ENCODE data around the gene TUBB1. TPM values are rescaled to one million over a fixed set of nuclear protein-coding genes. Genes with fewer than 3 reads are reported as not detected.
A peak's percentile ranks its signal among the peaks of the same experiment; 100 is the strongest.

The TUBB1 gene
- total and polyA plus RNA-seq, 2 of the 13 experiments (the other 11 are each of a cell fraction or from before 2014, with no cell fraction given) = 0.11 to 57.6 TPM

DNA sequence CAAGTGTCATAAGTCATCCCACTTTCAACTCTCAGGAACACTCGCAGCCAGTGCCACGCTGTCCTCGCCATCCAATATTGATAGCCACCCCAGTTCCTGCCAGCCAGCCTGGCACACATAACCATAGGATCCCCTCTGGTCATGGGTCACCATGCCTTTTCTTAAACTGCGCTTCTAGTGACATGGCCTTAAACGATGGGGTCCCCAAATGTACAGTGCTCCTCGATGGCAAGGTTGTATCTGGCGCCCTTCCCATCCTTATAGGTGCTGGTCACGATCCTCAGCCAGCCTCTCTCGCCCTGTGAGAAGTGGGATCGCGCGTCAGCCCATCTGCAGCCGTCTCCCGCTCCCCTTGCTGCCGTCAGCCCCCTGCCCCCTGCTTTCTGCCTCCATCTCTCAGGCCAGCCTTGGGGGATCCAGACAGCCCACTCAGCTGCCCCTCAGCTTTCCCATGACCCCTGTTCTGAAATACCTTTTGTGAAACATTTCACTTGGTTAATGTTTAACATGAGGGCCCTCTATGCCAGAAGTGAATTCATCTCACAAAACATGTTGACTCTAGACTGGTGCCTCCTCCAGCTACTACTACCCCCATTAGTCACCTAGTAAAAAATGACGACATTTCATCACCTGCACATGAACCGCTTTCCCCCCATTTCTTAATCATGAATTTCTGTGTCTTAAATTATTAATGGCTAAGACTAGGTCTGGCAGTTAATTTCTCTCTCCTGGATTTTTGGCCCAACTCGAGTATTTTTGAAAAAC lies 23.6 kb upstream of the TUBB1 start (continued):
- TF ChIP-seq, protein P1, sequence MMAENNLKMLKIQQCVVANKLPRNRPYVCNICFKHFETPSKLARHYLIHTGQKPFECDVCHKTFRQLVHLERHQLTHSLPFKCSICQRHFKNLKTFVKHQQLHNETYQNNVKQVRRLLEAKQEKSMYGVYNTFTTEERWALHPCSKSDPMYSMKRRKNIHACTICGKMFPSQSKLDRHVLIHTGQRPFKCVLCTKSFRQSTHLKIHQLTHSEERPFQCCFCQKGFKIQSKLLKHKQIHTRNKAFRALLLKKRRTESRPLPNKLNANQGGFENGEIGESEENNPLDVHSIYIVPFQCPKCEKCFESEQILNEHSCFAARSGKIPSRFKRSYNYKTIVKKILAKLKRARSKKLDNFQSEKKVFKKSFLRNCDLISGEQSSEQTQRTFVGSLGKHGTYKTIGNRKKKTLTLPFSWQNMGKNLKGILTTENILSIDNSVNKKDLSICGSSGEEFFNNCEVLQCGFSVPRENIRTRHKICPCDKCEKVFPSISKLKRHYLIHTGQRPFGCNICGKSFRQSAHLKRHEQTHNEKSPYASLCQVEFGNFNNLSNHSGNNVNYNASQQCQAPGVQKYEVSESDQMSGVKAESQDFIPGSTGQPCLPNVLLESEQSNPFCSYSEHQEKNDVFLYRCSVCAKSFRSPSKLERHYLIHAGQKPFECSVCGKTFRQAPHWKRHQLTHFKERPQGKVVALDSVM (CRISPR knock-in tag; IDR thresholded peaks at IDR 0.05) = no peak
- no peak for TF ChIP-seq ARID2 (CRISPR knock-in tag; IDR thresholded peaks at IDR 0.05; ENCODE audit: borderline replicate concordance)
- TF ChIP-seq FOXA3 (CRISPR knock-in tag; IDR thresholded peaks at IDR 0.05) = peak; percentile 85
- TF ChIP-seq, protein P2, sequence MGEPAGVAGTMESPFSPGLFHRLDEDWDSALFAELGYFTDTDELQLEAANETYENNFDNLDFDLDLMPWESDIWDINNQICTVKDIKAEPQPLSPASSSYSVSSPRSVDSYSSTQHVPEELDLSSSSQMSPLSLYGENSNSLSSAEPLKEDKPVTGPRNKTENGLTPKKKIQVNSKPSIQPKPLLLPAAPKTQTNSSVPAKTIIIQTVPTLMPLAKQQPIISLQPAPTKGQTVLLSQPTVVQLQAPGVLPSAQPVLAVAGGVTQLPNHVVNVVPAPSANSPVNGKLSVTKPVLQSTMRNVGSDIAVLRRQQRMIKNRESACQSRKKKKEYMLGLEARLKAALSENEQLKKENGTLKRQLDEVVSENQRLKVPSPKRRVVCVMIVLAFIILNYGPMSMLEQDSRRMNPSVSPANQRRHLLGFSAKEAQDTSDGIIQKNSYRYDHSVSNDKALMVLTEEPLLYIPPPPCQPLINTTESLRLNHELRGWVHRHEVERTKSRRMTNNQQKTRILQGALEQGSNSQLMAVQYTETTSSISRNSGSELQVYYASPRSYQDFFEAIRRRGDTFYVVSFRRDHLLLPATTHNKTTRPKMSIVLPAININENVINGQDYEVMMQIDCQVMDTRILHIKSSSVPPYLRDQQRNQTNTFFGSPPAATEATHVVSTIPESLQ (CRISPR knock-in tag; conservative IDR thresholded peaks at IDR 0.05) = no peak
- TF ChIP-seq NFIC (IDR thresholded peaks at IDR 0.05; ENCODE audit: low read length) = no peak
- peak; percentile 56; the same call in 1 of the 2 replicates for TF ChIP-seq ZNF605 (CRISPR knock-in tag; IDR thresholded peaks at IDR 0.05)
- no peak for TF ChIP-seq CCDC6 (CRISPR knock-in tag; IDR thresholded peaks at IDR 0.05)
- TF ChIP-seq, protein P3, sequence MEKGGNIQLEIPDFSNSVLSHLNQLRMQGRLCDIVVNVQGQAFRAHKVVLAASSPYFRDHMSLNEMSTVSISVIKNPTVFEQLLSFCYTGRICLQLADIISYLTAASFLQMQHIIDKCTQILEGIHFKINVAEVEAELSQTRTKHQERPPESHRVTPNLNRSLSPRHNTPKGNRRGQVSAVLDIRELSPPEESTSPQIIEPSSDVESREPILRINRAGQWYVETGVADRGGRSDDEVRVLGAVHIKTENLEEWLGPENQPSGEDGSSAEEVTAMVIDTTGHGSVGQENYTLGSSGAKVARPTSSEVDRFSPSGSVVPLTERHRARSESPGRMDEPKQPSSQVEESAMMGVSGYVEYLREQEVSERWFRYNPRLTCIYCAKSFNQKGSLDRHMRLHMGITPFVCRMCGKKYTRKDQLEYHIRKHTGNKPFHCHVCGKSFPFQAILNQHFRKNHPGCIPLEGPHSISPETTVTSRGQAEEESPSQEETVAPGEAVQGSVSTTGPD (CRISPR knock-in tag; IDR thresholded peaks at IDR 0.05) = no peak
- no peak for TF ChIP-seq ZNF205 (CRISPR knock-in tag; IDR thresholded peaks at IDR 0.05)
- no peak for TF ChIP-seq ZNF3 (CRISPR knock-in tag; IDR thresholded peaks at IDR 0.05)
- TF ChIP-seq ZNF644 (CRISPR knock-in tag; IDR thresholded peaks at IDR 0.05; ENCODE audit: low read depth) = no peak
- TF ChIP-seq SP4 (CRISPR knock-in tag; IDR thresholded peaks at IDR 0.05) = no peak
- TF ChIP-seq, protein P4, sequence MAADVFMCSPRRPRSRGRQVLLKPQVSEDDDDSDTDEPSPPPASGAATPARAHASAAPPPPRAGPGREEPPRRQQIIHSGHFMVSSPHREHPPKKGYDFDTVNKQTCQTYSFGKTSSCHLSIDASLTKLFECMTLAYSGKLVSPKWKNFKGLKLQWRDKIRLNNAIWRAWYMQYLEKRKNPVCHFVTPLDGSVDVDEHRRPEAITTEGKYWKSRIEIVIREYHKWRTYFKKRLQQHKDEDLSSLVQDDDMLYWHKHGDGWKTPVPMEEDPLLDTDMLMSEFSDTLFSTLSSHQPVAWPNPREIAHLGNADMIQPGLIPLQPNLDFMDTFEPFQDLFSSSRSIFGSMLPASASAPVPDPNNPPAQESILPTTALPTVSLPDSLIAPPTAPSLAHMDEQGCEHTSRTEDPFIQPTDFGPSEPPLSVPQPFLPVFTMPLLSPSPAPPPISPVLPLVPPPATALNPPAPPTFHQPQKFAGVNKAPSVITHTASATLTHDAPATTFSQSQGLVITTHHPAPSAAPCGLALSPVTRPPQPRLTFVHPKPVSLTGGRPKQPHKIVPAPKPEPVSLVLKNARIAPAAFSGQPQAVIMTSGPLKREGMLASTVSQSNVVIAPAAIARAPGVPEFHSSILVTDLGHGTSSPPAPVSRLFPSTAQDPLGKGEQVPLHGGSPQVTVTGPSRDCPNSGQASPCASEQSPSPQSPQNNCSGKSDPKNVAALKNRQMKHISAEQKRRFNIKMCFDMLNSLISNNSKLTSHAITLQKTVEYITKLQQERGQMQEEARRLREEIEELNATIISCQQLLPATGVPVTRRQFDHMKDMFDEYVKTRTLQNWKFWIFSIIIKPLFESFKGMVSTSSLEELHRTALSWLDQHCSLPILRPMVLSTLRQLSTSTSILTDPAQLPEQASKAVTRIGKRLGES (CRISPR knock-in tag; IDR thresholded peaks at IDR 0.05; ENCODE audit: borderline replicate concordance) = no peak
- TF ChIP-seq ATM (IDR thresholded peaks at IDR 0.05; ENCODE audit: borderline replicate concordance) = no peak
- TF ChIP-seq, protein P5, sequence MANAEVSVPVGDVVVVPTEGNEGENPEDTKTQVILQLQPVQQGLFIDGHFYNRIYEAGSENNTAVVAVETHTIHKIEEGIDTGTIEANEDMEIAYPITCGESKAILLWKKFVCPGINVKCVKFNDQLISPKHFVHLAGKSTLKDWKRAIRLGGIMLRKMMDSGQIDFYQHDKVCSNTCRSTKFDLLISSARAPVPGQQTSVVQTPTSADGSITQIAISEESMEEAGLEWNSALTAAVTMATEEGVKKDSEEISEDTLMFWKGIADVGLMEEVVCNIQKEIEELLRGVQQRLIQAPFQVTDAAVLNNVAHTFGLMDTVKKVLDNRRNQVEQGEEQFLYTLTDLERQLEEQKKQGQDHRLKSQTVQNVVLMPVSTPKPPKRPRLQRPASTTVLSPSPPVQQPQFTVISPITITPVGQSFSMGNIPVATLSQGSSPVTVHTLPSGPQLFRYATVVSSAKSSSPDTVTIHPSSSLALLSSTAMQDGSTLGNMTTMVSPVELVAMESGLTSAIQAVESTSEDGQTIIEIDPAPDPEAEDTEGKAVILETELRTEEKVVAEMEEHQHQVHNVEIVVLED (CRISPR knock-in tag; IDR thresholded peaks at IDR 0.05; ENCODE audit: borderline replicate concordance) = no peak; the same call in 1 of the 2 replicates
- TF ChIP-seq PHF5A (CRISPR knock-in tag; IDR thresholded peaks at IDR 0.05; ENCODE audit: low read depth, unreplicated experiment) = peak; percentile 66
